Activated CD8-positive, alpha-beta T cell treated with anti-CD3 and anti-CD28 coated beads, Interleukin-2, amount 10 ng/mL, durations not matched to agents 7 days and 5 days (primary cell): ENCODE results near the gene MAPK9. TPM values are rescaled to one million over a fixed set of nuclear protein-coding genes. Genes with fewer than 3 reads are reported as not detected.

Source experiments
- ATAC-seq: fragments of 150-1000 bp; cut with Tn5 transposase; one replicate; pipeline ENCODE4 v1.10.0; 2021; ENCODE audit warnings: moderate library complexity
- CTCF ChIA-PET: fragments of 350-600 bp; sonication (Branson Sonifier 250); formaldehyde crosslinking; loops from one replicate; lab custom pipeline; 2021; ENCODE audit warnings: antibody characterized with exemption; lab: Charles Lee
- POLR2A ChIA-PET: fragments of 350-600 bp; sonication (Branson Sonifier 250); formaldehyde crosslinking; loops from one replicate; lab custom pipeline; 2021; ENCODE audit warnings: antibody characterized with exemption; lab: Charles Lee
- DNase-seq: peaks from one replicate; pipeline ENCODE4 v3.0.0-alpha.2; 2020
- H3K27ac Mint-ChIP-seq: one replicate; pipeline ENCODE4 v1.8.0; 2021; ENCODE audit warnings: mild to moderate bottlenecking, mixed read lengths
- H3K27me3 Mint-ChIP-seq: one replicate; pipeline ENCODE4 v1.8.0; 2021; ENCODE audit warnings: low read depth, mixed read lengths
- H3K36me3 Mint-ChIP-seq: one replicate; pipeline ENCODE4 v1.8.0; 2021; ENCODE audit warnings: low read depth, mixed read lengths
- H3K4me1 Mint-ChIP-seq: one replicate; pipeline ENCODE4 v1.8.0; 2021; ENCODE audit warnings: low read depth, mixed read lengths
- H3K4me3 Mint-ChIP-seq: one replicate; pipeline ENCODE4 v1.8.0; 2021; ENCODE audit warnings: mild to moderate bottlenecking, mixed read lengths
- H3K9me3 Mint-ChIP-seq: one replicate; pipeline ENCODE4 v1.8.0; 2022; ENCODE audit warnings: mixed read lengths; ENCODE audit not compliant: insufficient read depth
- total RNA-seq, 2 experiments: library from RNA; stranded (reverse); gene quantifications; one replicate each; pipeline ENCODE4 v1.2.3, GENCODE V29; 2021

Gene MAPK9
- total RNA-seq, 2 experiments from 2014 or later, result 42.6 to 44.6 TPM

GRCh38 chr5:180289966-180290365 is 1.9 kb downstream of the MAPK9 start:
- no peak for DNase-seq
- no peak overlapping the region for H3K27ac Mint-ChIP-seq
- H3K36me3 Mint-ChIP-seq, result peaks cover 24% of the 10 kb centered on the region
- H3K9me3 Mint-ChIP-seq, result no peaks in the 10 kb centered on the region
- ATAC-seq, result no peak
- H3K4me3 Mint-ChIP-seq, result peak overlapping the region; percentile 77
- no peaks in the 10 kb centered on the region for H3K27me3 Mint-ChIP-seq
- ChIA-PET POLR2A (no interaction called here), CTCF (interaction anchor here (0.8 to 2.1 kb wide), 5 partner anchors 8 to 81 kb away, joined by 3 to 18 read pairs (median 5); partner anchors contain the start of gene RASGEF1C)
- peaks cover 30% of the 10 kb centered on the region for H3K4me1 Mint-ChIP-seq

DNA sequence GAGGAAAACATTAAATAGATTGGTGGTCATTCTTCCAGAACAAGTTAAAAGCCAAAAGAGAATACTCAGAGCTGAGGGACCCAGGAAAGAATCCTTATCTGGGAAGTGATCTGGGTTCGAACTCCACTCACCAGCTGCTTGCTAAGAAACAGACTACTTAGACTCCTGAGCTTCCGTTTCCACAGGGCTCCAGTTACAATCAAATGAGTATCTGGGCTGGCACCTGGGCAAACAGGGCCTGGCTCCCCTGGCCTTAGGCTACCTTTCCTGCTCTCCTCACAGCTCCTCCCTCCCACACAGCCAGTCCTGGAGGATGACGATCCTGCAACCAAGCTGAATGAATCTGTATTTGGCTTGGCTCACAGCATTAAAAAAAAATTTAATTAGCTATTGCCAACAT is 2.5 kb downstream of the MAPK9 start:
- Mint-ChIP-seq H3K9me3 (no peaks in the 10 kb centered on the region), H3K27me3 (no peaks in the 10 kb centered on the region), H3K4me1 (peaks cover 30% of the 10 kb centered on the region), H3K27ac (no peak overlapping the region), H3K4me3 (no peak overlapping the region), H3K36me3 (peaks cover 29% of the 10 kb centered on the region)
- no peak for DNase-seq
- ChIA-PET CTCF (interaction anchor here (1.1 to 2.1 kb wide), 3 partner anchors 14 to 81 kb away, joined by 3 to 18 read pairs (median 6); partner anchors contain the start of gene RASGEF1C), POLR2A (no interaction called here)
- no peak for ATAC-seq

GRCh38 chr5:180287868-180288267 is 4.0 kb downstream of the MAPK9 start:
- H3K27me3 Mint-ChIP-seq, result no peaks in the 10 kb centered on the region
- H3K36me3 Mint-ChIP-seq, result peaks cover 41% of the 10 kb centered on the region
- ChIA-PET CTCF (interaction anchor here (1.0 to 1.1 kb wide), 2 partner anchors 28 to 41 kb away, joined by 4 read pairs; no protein-coding TSS in a partner anchor), POLR2A (no interaction called here)
- no peak for ATAC-seq
- no peak overlapping the region for H3K4me3 Mint-ChIP-seq
- no peak overlapping the region for H3K27ac Mint-ChIP-seq
- no peaks in the 10 kb centered on the region for H3K9me3 Mint-ChIP-seq
- peaks cover 15% of the 10 kb centered on the region for H3K4me1 Mint-ChIP-seq
- no peak for DNase-seq

DNA sequence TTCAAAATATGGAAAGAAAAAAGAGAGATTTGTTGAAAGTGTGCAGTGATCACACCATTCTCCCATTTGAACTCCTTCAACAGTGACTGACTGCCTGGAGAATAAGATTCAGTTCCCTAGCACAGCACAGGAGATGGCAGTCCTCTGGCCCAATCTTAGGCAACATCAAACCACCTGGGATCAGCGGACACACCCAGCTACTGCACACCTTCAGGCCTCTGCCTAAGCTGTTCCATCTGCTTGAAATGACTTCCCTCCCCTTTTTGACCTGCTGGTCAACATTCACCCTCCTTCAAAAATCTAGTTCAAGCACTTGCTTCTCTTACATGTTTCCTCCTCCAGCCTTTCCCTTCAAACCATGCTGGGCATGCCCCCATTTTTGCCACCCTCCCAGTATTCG is 4.5 kb downstream of the MAPK9 start:
- H3K4me1 Mint-ChIP-seq, result peaks cover 12% of the 10 kb centered on the region
- no peaks in the 10 kb centered on the region for H3K27me3 Mint-ChIP-seq
- ChIA-PET POLR2A (no interaction called here), CTCF (interaction anchor here (1.1 kb wide), 1 partner anchor 42 kb away, joined by 4 read pairs; no protein-coding TSS in a partner anchor)
- H3K4me3 Mint-ChIP-seq, result no peak overlapping the region
- no peaks in the 10 kb centered on the region for H3K9me3 Mint-ChIP-seq
- peaks cover 46% of the 10 kb centered on the region for H3K36me3 Mint-ChIP-seq
- no peak for ATAC-seq
- no peak for DNase-seq
- no peak overlapping the region for H3K27ac Mint-ChIP-seq

DNA sequence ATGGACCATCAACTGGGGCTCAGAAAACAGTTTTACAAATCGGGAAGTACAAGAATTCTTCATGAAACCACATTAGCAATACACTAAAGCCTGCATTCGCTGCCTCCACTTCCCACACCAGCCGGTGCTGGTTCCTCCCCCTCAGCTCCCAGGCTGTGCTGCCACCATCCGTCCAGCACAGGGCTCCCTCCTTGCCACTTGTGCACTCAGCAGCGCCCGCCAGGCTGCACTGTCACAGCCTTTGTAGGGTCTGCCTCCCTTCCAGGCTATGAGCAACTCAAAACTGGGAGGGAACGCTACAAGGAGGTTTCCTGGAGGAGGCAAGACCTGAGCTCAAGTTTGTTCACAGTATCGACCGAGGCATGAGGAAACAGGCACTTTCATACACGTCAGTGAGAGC is 7.7 kb downstream of the MAPK9 start:
- ChIA-PET POLR2A (interaction anchor here (0.6 kb wide), 1 partner anchor 9 kb away, joined by 4 read pairs; no protein-coding TSS in a partner anchor), CTCF (interaction anchor here (1.5 kb wide), 1 partner anchor 12 kb away, joined by 3 read pairs; no protein-coding TSS in a partner anchor)
- Mint-ChIP-seq H3K4me1 (no peaks in the 10 kb centered on the region), H3K27me3 (no peaks in the 10 kb centered on the region), H3K27ac (no peak overlapping the region), H3K9me3 (peaks cover 9% of the 10 kb centered on the region), H3K4me3 (no peak overlapping the region), H3K36me3 (peaks cover 74% of the 10 kb centered on the region)
- DNase-seq (no peak), ATAC-seq (no peak)

GRCh38 chr5:180283026-180283615 is 8.8 kb downstream of the MAPK9 start:
- H3K4me3 Mint-ChIP-seq, result no peak overlapping the region
- no peaks in the 10 kb centered on the region for H3K27me3 Mint-ChIP-seq
- H3K27ac Mint-ChIP-seq, result no peak overlapping the region
- CTCF ChIA-PET, result interaction anchor here (1.5 to 2.2 kb wide), 2 partner anchors 10 to 13 kb away, joined by 3 to 7 read pairs; no protein-coding TSS in a partner anchor
- H3K36me3 Mint-ChIP-seq, result peaks cover 79% of the 10 kb centered on the region
- DNase-seq, result no peak
- ATAC-seq, result no peak
- POLR2A ChIA-PET, result interaction anchor here (0.6 kb wide), 1 partner anchor 10 kb away, joined by 4 read pairs; no protein-coding TSS in a partner anchor
- H3K9me3 Mint-ChIP-seq, result peaks cover 9% of the 10 kb centered on the region
- H3K4me1 Mint-ChIP-seq, result no peaks in the 10 kb centered on the region

GRCh38 chr5:180282281-180282680 is 9.6 kb downstream of the MAPK9 start:
- Mint-ChIP-seq H3K4me1 (no peaks in the 10 kb centered on the region), H3K27me3 (no peaks in the 10 kb centered on the region), H3K9me3 (peaks cover 9% of the 10 kb centered on the region), H3K27ac (no peak overlapping the region), H3K4me3 (no peak overlapping the region), H3K36me3 (peaks cover 85% of the 10 kb centered on the region)
- DNase-seq (no peak), ATAC-seq (no peak)
- POLR2A ChIA-PET, result no interaction called here
- CTCF ChIA-PET, result interaction anchor here (0.9 to 2.2 kb wide), 4 partner anchors 8 to 63 kb away, joined by 3 to 7 read pairs (median 5); no protein-coding TSS in a partner anchor

DNA sequence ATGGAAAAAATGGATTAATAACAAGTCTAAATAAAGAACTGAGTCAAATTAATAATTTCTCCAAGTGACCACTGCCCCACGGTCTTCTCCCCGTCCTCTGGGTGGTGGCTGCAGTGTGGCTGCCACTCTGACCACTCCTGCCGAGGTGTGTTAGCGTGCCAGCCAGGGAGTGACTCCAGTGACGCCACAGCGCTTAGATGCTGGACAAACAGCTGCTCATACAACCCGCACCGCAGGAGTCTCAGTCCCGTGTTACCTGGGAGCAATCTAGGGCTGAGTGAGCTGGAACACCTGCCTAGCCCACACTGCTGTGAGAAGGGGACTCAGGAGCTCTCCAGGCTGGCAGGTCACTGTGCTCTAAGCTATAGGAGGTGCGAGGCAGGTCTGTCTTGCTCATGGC is 10.2 kb downstream of the MAPK9 start:
- Mint-ChIP-seq H3K27ac (no peak overlapping the region), H3K27me3 (no peaks in the 10 kb centered on the region), H3K4me3 (no peak overlapping the region), H3K9me3 (peaks cover 9% of the 10 kb centered on the region), H3K36me3 (peaks cover 85% of the 10 kb centered on the region), H3K4me1 (no peaks in the 10 kb centered on the region)
- DNase-seq, result no peak
- ChIA-PET POLR2A (no interaction called here), CTCF (interaction anchor here (0.9 to 2.2 kb wide), 5 partner anchors 9 to 73 kb away, joined by 3 to 7 read pairs (median 5); partner anchors contain the start of gene RASGEF1C)
- ATAC-seq, result no peak

GRCh38 chr5:180274695-180275094 is 17.2 kb downstream of the MAPK9 start:
- Mint-ChIP-seq H3K36me3 (peaks cover 68% of the 10 kb centered on the region), H3K27me3 (no peaks in the 10 kb centered on the region), H3K4me3 (no peak overlapping the region), H3K27ac (no peak overlapping the region), H3K9me3 (peaks cover 46% of the 10 kb centered on the region), H3K4me1 (no peaks in the 10 kb centered on the region)
- DNase-seq (no peak), ATAC-seq (no peak)
- ChIA-PET POLR2A (no interaction called here), CTCF (interaction anchor here (1.7 kb wide), 1 partner anchor 53 kb away, joined by 6 read pairs; no protein-coding TSS in a partner anchor)

DNA sequence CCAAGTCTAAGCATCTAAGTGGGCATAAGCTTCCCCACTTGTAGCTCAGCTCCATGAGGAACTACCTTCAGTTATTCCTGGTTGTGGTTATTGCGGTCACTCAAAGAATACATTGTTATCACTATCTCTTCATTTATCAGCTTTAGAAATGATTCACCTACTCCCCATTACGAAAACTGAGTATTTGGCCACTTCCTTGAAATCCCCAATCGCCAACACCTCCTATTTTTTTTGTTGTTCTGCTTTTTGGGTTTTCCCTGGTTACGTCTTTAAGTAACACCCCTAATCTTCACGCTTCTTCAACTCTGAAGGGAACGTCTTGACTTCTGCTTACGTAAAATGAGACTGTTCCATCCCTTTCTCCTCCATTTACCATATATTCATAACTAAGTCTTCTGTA is 20.7 kb downstream of the MAPK9 start:
- H3K4me1 Mint-ChIP-seq, result no peaks in the 10 kb centered on the region
- peaks cover 68% of the 10 kb centered on the region for H3K36me3 Mint-ChIP-seq
- DNase-seq (no peak), ATAC-seq (no peak)
- POLR2A ChIA-PET, result no interaction called here
- H3K27ac Mint-ChIP-seq, result no peak overlapping the region
- CTCF ChIA-PET, result no interaction called here
- no peak overlapping the region for H3K4me3 Mint-ChIP-seq
- no peaks in the 10 kb centered on the region for H3K27me3 Mint-ChIP-seq
- peaks cover 50% of the 10 kb centered on the region for H3K9me3 Mint-ChIP-seq

GRCh38 chr5:180259260-180259611 is 32.6 kb downstream of the MAPK9 start:
- no peak overlapping the region for H3K27ac Mint-ChIP-seq
- ChIA-PET POLR2A (no interaction called here), CTCF (no interaction called here)
- no peak for DNase-seq
- peaks cover 85% of the 10 kb centered on the region for H3K36me3 Mint-ChIP-seq
- no peak for ATAC-seq
- no peaks in the 10 kb centered on the region for H3K27me3 Mint-ChIP-seq
- H3K9me3 Mint-ChIP-seq, result peaks cover 79% of the 10 kb centered on the region
- no peaks in the 10 kb centered on the region for H3K4me1 Mint-ChIP-seq
- no peak overlapping the region for H3K4me3 Mint-ChIP-seq

DNA sequence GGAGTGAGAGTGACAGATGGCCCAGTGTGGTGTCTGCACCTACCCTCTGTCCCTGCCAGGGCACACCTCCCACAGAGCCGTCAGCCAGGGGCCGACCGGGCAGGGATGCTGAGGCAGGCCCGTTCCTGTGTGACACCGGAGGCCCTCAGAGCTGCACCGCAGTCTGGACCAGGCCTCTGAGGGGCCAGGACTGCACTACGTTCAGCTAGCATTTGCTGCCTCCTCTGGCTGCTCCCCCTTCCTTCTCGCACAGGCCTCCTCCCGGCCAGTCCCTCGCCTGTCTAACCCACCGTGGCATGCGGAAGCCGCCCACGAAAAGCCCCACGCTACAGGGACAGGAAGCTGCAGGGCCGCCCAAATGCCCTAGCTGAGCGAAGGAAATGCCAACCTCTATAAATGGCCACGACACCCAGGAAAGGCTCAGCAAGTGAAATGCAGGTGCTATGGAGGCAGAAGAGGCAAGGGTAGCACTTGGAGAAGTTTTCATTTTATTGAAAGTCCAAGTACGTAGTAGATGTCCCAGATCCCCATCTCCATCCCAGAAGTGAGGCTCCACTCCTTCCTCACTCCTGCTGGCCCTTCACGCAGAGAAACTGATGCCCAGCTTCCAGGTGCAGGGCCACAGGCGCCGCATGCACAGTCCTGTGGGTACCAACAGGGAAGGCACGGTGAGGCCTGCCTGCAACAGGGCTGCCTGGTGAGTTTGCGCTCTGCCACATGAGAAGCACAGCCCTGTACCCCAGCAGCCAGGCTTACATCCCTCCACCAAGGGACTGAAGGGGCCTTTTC is 38.7 kb downstream of the MAPK9 start:
- DNase-seq, result no peak
- Mint-ChIP-seq H3K4me1 (no peaks in the 10 kb centered on the region), H3K9me3 (peaks cover 70% of the 10 kb centered on the region), H3K27ac (no peak overlapping the region), H3K36me3 (peaks cover 87% of the 10 kb centered on the region), H3K4me3 (no peak overlapping the region), H3K27me3 (no peaks in the 10 kb centered on the region)
- ATAC-seq, result no peak
- POLR2A ChIA-PET, result no interaction called here
- CTCF ChIA-PET, result no interaction called here
